ENCODE measurements around the gene MT3.

MT3 gene

GRCh38 chr16:56631197-56631596, 41.9 kb downstream of the MT3 start:
- Histone ChIP-seq H3K4me3 (ENCODE audit: low read depth in 1 of 2, low read length in 1 of 2) (no peak overlapping the region), H3K27me3 (peaks cover 100% of the 10 kb centered on the region), H3K4me1 (ENCODE audit: control insufficient read depth in 1 of 2, insufficient read depth in 1 of 2, low read depth in 1 of 2, low read length in 1 of 2) (peaks cover 0 to 3% of the 10 kb centered on the region in 2 experiments), H3K36me3 (no peaks in the 10 kb centered on the region), H3K27ac (no peak overlapping the region), H3K9me3 (no peaks in the 10 kb centered on the region)
- TF ChIP-seq CTCF (IDR thresholded peaks at IDR 0.05), result no peak

- TF ChIP-seq CTCF (IDR thresholded peaks at IDR 0.05), result no peak
- Histone ChIP-seq H3K9me3 (no peaks in the 10 kb centered on the region), H3K27ac (no peak overlapping the region), H3K36me3 (no peaks in the 10 kb centered on the region), H3K4me3 (ENCODE audit: low read depth in 1 of 2, low read length in 1 of 2) (no peak overlapping the region), H3K4me1 (ENCODE audit: control insufficient read depth in 1 of 2, insufficient read depth in 1 of 2, low read depth in 1 of 2, low read length in 1 of 2) (peaks cover 0 to 3% of the 10 kb centered on the region in 2 experiments), H3K27me3 (peaks cover 100% of the 10 kb centered on the region)
Observed at GRCh38 chr16:56631832-56632155, 42.5 kb downstream of the MT3 start.

GRCh38 chr16:56632156-56632847, 43.0 kb downstream of the MT3 start, which contains the start of gene MT1M:
Gene MT1M (plus strand): TSS chr16:56632659. CDS start chr16:56632732, 73 bp downstream.
- Histone ChIP-seq H3K4me1 (ENCODE audit: control insufficient read depth in 1 of 2, insufficient read depth in 1 of 2, low read depth in 1 of 2, low read length in 1 of 2) (peaks cover 0 to 3% of the 10 kb centered on the region in 2 experiments), H3K9me3 (no peaks in the 10 kb centered on the region), H3K27ac (no peak within 1 kb of the TSS), H3K4me3 (ENCODE audit: low read depth in 1 of 2, low read length in 1 of 2) (no peak within 1 kb of the TSS), H3K27me3 (peaks cover 100% of the 10 kb centered on the region), H3K36me3 (no peaks in the 10 kb centered on the region)
- no peak for TF ChIP-seq CTCF (IDR thresholded peaks at IDR 0.05)

GRCh38 chr16:56632848-56633365, 43.6 kb downstream of the MT3 start:
- Histone ChIP-seq H3K27me3 (peaks cover 100% of the 10 kb centered on the region), H3K27ac (no peak overlapping the region)

GRCh38 chr16:56633535-56633934, 44.2 kb downstream of the MT3 start:
- Histone ChIP-seq H3K36me3 (no peaks in the 10 kb centered on the region), H3K9me3 (no peaks in the 10 kb centered on the region), H3K4me1 (ENCODE audit: control insufficient read depth in 1 of 2, insufficient read depth in 1 of 2, low read depth in 1 of 2, low read length in 1 of 2) (peaks cover 0 to 3% of the 10 kb centered on the region in 2 experiments), H3K27me3 (peaks cover 100% of the 10 kb centered on the region), H3K4me3 (ENCODE audit: low read depth in 1 of 2, low read length in 1 of 2) (no peak overlapping the region), H3K27ac (no peak overlapping the region)
- no peak for TF ChIP-seq CTCF (IDR thresholded peaks at IDR 0.05)

More at GRCh38 chr16:56632848-56633365, 43.6 kb downstream of the MT3 start:
- Histone ChIP-seq H3K4me1 (ENCODE audit: control insufficient read depth in 1 of 2, insufficient read depth in 1 of 2, low read depth in 1 of 2, low read length in 1 of 2) (peaks cover 0 to 3% of the 10 kb centered on the region in 2 experiments), H3K4me3 (ENCODE audit: low read depth in 1 of 2, low read length in 1 of 2) (no peak overlapping the region), H3K36me3 (no peaks in the 10 kb centered on the region), H3K9me3 (no peaks in the 10 kb centered on the region)
- TF ChIP-seq CTCF (IDR thresholded peaks at IDR 0.05), result no peak
